Inflammatory macrophage (primary cell): Measurements from ENCODE around the gene TMC7.
"Not testable (repeated sequence)": the region's sequence is repeated elsewhere in the genome, so short reads cannot be mapped to it uniquely, and the experiment has no call there.

Source experiments
- DNase-seq, 2 donors: peaks; one replicate each; pipeline ENCODE4 v3.0.0-alpha.2; 2020 to 2022

TMC7 gene

DNA sequence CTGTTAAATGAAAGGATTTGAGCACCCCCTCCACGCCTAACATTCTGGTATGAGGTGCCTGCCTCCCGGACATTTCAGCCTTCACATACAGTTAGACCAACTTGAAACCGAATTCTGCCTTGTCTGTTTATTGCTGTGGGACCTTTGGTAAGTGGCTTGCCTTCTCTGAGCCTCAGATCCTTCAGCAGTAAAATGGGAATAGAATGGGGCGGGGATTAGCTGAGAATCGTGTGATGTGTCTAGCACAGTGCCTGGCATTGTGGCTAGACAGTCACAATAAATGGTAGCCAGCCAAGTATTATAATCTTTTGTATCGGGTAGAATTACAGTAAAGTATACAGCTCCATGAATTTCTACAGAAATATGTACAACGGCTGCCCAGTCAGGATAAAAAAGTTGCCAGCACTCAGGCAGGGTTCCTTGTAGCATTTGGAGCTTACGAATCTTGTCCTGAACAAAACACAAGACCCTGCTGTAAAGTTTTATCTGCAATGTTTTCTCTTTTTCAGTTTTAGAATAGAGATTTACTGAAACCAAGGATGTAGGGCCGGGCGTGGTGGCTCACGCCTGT lies 786 bp downstream of the TMC7 start:
- no peak for DNase-seq

GRCh38 chr16:18985256-18985655 lies 1.5 kb downstream of the TMC7 start:
- DNase-seq, result not testable (repeated sequence)

DNA sequence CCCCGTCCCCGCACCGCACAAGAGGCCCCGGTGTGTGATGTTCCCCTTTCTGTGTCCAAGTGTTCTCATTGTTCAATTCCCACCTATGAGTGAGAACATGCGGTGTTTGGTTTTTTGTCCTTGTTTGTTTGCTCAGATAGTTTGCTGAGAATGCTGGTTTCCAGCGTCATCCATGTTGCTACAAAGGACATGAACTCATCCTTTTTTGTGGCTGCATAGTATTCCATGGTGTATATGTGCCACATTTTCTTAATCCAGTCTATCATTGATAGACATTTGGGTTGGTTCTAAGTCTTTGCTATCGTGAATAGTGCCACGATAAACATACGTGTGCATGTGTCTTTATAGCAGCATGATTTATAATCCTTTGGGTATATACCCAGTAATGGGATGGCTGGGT lies 8.0 kb downstream of the TMC7 start:
- not testable (repeated sequence) for DNase-seq

GRCh38 chr16:18993531-18993930 lies 9.8 kb downstream of the TMC7 start:
- DNase-seq, result not testable (repeated sequence)

DNA sequence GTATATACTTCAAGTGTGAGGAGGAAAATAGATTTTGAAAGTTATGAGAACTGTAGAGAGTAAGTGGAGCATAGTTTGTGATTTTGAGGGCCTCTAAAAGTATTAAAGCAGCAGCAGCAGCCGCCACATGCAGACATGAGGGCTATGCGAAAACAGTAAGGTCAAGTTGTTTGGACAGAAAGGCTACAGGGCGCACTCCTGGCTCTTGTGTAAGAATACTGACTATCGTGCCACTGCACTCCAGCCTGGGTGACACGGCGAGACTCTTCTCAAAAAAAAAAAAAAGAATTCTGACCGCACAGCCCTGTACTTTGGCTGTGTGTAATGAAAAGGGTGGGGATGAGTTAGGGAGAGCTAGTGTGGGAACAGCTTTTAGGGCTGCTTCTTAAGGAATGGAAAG lies 10.4 kb downstream of the TMC7 start:
- DNase-seq, result not testable (repeated sequence)

DNA sequence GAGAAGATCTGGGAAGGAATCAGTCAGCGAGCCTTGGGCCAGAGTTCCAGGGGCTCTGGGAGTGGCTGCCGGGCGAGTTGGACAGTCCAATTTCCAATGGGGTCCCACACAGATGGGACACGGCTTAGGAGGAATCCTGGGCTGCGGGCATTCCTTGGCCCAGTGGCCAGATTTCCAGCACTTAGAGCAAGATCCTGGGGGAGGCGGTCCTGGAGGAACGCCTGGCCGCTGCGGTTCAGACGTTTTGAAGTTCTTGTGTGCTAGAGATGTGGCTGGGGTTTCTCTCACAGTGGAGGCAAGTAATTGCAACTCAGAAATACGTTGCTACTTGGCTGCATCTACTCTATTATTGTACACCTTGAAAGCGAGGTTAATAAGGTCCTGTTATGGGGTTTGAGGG lies 11.7 kb downstream of the TMC7 start:
- not testable (repeated sequence) for DNase-seq

DNA sequence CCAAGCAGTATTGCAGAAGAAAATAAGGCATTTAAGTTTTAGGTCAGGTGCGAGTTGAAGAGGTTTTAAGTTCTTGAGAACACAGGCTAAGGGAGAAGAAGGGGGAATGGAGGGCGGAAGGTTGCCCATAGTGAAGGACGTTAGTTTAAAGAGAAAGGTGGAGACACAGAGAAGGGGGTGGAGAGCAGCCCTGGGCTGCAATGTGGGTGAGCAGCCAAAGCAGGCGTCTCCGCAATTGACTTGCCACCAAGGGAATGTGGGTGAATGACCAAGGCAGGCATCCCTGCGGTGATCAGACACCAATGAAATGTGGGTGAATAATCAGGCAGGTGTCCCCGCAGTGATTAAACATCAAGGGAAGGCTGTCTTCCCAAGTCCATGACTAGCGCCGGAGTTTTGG lies 12.8 kb downstream of the TMC7 start:
- not testable (repeated sequence) for DNase-seq

DNA sequence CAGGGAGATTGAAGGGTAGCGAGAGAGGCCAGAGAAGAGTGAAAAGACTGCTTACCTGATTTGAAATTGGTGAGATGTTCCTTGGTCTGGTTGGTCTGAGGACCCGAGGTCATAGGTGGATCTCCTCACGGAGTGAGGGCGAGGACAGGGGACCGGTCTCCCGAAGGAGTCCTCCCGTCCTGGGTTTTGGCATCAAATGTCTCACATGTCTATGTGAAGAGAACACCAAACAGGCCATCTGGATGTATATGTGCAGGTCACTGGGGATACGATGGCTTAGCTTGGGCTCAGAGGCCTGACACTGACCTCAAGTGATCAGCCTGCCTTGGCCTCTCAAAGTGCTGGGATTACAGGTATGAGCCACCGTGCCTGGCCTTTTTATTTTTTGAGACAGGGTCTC lies 13.3 kb downstream of the TMC7 start:
- DNase-seq, result not testable (repeated sequence)

DNA sequence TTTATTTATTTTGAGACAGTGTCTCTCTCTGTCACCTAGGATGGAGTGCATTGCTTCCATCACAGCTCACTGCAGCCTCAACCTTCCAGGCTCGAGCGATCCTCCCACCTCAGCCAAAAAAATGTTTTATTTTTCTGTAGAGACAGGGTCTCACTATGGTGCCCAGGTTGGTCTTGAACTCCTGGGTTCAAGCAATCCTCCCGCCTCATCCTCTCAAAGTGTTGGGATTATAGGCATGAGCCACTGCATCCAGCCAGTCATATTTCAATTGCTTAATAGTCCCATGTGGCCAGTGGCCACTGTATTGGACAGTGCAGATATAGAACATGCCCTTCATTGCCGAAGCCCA lies 15.3 kb downstream of the TMC7 start:
- DNase-seq, result no peak

- no peak for DNase-seq
Measured at GRCh38 chr16:19001788-19002187, 18.1 kb downstream of the TMC7 start.

GRCh38 chr16:19003935-19004334 lies 20.2 kb downstream of the TMC7 start:
- no peak for DNase-seq

DNA sequence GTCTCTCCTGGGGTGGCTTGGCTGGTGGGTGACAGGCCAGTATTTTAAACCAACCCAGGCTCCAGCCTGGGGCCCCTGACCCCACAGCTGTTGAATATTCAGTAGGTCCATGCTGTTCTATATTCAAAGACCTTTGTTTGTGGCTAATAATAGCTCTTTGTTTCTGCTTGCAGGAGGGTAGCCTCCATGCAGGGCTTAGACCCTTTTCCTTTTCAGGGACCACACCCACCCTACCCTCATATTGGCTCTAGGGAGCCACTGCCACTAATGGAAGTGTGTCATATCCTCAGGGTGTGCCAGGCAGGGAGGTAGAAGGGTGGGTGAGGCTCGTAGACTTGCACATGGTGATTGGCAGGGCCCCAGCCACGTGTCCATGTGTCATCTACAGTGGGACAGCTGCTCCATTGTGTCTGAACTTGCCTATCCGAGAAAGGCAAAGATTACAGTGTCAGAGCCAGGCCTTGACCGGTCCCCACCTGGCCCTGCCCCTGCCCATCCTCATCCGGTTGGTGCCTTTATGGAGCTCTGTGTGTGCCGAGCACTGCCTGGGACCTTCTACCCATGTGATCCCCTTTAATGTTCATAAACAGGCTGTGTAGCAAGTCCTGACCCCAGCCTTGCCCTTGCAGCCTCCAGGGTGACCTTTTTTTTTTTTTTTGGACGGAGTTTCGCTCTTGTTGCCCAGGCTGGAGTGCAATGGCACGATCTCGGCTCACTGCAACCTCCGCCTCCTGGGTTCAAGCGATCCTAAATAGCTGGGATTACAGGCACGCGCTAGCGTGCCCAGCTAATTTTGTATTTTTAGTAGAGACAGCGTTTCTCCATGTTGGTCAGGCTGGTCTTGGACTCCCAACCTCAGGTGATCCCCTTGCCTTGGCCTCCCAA lies 22.1 kb downstream of the TMC7 start:
- DNase-seq, result no peak

DNA sequence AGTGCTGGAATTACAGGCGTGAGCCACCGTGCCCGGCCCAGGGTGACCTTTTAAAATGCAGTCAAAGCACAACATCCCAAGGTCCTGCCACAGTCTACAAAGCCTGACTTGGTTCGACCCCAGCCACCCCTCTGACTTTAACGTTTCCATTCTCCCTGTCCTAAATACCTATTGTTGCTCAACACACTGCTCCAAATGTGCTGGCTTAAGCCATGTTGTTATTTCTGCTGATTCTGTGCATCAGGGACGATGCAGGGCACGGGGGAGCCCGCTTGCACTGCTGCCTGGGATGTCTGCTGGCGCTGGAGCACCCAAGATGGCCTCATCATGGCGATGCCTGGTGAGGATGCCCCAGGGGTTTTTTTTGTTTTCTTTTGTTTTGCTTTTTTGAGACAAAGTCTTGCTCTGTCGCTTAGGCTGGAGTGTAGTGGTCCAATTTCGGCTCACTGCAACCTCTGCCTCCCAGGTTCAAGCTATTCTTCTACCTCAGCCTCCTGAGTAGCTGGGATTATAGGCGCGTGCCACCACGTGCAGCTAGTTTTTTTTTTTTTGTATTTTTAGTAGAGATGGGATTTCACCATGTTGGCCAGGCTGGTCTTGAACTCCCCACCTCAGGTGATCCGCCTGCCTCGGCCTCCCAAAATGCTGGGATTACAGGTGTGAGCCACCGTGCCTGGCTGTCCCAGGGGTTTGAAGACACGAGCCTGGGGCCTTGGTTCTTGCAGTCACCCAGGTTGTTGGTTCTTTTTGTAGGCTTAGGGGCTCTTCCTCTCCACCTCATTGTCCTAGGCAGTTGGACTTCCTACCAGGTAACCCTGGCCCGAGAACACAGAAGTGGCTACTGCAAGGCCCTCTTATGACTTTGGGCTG lies 22.9 kb downstream of the TMC7 start:
- DNase-seq, result no peak

GRCh38 chr16:19008245-19009169 lies 24.8 kb downstream of the TMC7 start:
- no peak for DNase-seq

GRCh38 chr16:19011169-19011731 lies 27.5 kb downstream of the TMC7 start:
- DNase-seq, result no peak

- DNase-seq, result peak; percentile 83 to 91
Measured at GRCh38 chr16:19014461-19014860, 30.7 kb downstream of the TMC7 start.

DNA sequence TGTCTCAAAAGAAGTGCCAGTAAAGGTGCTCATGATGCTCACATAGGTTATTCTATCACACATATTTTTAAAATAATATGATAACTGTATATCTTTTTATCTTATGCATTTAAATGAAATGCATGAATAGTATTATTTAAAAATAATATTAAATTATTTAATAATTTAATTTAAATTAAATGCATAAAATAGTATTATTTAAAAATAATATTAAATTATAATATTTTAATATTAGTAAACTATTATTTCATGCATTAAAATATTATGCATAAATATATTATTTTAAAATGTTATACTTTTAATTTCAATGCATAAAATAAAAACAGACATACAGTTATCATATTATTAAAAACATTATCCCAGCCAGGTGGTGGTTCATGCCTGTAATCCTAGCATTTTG lies 33.4 kb downstream of the TMC7 start:
- no peak for DNase-seq

DNA sequence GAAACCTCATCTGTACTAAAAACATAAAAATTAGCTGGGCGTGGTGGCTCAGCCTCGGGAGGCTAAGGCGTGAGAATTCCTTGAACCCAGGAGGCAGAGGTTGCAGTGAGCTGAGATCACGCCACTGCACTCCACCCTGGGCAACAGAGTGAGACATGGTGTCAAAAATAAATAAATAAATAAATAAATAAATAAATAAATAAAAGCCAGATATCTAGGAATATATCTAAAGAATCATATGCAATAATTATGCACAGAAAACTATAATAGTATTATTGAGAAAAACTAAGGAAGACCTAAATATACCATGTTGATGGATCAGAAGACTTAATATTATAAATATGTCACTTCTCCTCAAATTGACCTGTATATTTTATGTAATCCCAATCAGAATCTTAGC lies 37.0 kb downstream of the TMC7 start:
- no peak for DNase-seq

DNA sequence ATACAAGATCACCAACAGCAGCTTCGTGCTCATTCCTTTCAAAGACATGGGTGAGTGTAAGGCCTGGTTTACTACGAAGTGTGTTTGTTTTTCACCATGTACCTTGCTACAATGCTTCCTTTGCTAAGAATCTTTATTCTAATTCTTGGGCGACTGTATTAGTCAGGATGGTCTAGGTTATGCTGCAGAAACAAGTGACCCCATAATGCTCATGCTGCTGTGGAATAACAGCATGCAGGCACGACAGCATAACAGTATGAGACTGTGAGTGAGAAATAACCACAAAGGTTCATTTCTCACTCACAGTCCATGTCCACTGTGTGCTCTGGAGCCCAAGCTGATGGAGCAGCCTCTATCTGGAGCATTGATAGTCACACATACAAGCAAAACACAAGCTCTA lies 38.0 kb downstream of the TMC7 start:
- DNase-seq, result no peak

GRCh38 chr16:19027416-19027815 lies 43.7 kb downstream of the TMC7 start:
- no peak for DNase-seq

DNA sequence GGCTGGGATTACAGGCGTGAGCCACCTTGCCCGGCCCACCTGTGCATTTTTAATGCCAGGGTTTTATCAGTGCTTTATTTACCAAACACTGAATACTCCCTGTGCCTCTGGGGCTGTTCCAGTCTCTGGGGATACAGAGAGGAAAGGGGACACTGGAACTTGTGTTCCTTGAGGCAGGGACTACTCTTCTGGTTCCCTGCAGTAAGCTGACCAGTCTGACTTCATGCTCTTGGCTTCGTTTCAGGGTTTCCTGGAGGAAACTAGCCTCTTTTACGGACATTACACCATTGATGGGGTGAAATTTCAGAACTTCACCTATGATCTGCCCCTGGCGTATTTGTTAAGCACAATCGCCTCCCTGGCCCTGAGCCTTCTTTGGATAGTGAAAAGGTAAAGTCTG lies 46.2 kb downstream of the TMC7 start:
- no peak for DNase-seq

DNA sequence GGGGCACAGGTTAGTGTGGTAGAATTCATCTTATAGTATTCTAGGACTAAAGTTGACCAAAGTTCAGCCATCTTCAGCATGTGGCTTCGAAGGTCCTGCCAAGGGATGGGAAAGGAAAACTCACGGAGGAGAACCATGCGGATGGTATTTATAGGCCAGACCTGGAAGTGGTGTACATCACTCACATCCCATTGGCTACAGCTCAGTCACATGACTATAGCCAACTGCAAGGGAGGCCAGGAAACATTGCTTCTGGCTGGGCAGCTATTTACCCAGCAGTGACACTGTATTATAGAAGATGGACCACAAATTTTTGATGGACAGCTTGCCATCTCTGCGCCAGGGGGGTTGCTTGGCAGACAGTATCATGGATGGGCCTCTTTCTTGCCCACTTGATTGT lies 48.0 kb downstream of the TMC7 start:
- no peak for DNase-seq
